C4-2B (cell line): ENCODE data around the gene SOS1.
A peak's percentile ranks its signal among the peaks of the same experiment; 100 is the strongest.

ENCODE experiments used
- H3K27ac ChIP-seq: fragments of 450-650 bp; 2 replicates; pipeline ENCODE4 v1.5.1; 2017
- ZFX ChIP-seq: fragments of 450-650 bp; IDR thresholded peaks from 2 replicates; pipeline ENCODE4 v1.6.1; 2017
- TF ChIP-seq, protein P1 (sequence below): fragments of 450-650 bp; conservative IDR thresholded peaks from 2 replicates; pipeline ENCODE4 v1.5.1; 2017; ENCODE audit warnings: mild to moderate bottlenecking

Gene SOS1

DNA sequence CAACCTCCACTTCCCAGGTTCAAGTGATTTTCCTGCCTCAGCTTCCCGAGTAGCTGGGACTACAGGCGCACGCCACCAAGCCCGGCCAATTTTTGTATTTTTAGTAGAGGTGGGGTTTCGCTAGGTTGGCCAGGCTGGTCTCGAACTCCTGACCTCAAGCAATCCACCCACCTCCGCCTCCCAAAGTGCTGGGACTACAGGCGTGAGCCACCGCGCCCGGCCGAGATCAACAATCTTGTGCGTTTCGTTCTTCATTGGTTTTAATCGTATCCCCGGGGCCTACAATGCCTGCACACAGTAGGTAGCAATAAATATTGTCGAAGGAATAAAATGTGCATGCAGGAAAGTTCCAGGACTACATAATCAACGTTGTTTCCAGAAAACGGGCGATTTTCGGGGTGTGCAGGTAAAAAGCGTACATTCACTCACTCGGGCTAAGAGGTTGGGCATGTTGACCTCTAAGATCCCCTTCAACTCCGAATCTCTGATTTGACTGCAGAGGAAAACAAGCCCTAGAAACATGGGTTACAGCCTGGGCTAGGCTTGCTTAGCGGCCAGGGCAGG lies 2.7 kb upstream of the SOS1 start:
- peak overlapping the region; percentile 80 for H3K27ac ChIP-seq
- TF ChIP-seq, protein P1, sequence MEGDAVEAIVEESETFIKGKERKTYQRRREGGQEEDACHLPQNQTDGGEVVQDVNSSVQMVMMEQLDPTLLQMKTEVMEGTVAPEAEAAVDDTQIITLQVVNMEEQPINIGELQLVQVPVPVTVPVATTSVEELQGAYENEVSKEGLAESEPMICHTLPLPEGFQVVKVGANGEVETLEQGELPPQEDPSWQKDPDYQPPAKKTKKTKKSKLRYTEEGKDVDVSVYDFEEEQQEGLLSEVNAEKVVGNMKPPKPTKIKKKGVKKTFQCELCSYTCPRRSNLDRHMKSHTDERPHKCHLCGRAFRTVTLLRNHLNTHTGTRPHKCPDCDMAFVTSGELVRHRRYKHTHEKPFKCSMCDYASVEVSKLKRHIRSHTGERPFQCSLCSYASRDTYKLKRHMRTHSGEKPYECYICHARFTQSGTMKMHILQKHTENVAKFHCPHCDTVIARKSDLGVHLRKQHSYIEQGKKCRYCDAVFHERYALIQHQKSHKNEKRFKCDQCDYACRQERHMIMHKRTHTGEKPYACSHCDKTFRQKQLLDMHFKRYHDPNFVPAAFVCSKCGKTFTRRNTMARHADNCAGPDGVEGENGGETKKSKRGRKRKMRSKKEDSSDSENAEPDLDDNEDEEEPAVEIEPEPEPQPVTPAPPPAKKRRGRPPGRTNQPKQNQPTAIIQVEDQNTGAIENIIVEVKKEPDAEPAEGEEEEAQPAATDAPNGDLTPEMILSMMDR: no peak
- no peak for TF ChIP-seq ZFX

DNA sequence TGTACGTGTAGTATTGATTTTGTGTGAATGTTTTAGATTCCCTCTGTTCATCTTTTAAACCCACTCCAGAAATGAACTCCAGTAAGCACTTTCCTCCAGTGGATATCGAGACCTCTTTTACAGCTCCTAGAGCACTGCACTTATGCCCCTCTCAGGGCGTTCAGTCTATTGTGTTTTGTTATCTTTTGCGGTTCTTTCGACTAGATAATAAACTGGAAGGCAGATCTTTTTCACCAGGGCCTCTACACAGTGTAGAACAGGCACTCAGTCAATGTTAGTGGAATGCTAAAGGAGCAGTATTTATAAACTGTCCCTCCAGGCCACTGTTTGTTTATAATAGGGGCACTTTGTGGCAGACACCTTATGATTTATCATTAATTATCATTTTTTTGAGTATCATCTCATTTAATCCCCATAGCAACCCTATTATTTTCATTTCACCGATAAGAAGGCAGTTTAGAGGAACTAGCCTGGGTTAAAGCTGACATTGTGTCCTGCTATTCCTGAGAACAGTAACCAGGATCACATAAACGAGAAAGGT lies 742 bp upstream of the SOS1 start:
- TF ChIP-seq, protein P1: no peak
- no peak for TF ChIP-seq ZFX
- H3K27ac ChIP-seq: peak overlapping the region; percentile 91

DNA sequence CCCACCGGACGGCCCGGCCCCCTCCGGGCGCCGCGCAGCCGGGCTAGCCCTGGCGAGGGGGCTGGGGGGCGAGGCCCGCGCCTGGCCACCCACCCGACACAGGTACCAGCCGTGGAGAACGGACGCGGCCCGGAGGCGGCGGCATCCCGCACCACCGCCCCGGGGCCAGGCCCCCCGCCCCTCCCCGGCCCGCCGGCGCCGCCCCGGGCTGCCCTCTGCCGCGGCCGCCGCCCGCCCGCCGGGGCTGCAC lies 405 bp downstream of the SOS1 start:
- TF ChIP-seq, protein P1: peak; percentile 23
- peak; percentile 57 for TF ChIP-seq ZFX
- peak overlapping the region; percentile 91 for H3K27ac ChIP-seq

DNA sequence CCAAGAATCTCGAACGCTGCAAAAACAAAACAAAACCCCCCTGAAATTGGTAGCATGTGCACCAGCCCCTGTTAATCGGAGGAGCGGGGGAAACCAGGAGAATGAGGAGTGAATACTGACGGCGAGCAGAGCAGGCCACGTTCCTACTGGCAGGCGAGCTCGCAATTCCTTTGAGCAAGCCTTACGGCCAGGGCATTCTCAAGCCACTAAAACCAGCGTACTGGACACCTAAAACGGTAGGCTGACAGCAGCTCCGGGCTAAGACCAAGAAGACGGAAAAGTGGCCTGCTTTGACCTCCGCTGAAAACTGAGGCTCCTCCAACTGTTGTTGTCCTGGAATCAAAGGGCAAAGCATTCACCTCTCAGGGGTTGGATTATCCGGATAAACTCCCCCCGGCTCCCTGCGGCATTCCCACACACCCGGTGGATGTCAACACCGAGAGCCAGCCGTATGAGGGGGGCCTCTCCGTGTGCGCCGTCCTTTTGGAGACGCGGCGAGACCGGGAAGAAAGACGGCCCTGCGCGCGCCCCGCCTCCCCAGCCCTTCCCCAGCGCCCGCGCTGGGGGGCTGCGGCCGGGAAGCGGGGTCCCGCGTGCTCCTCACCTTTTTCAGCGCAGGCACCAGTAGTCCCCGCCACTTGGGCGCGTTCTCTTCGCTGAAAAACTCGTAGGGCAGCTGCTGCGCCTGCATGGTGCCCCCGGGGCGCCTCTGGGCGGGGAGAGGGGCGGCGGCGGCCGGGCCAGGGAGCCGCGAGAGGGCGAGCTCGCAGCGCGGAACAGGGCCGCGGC lies 925 bp downstream of the SOS1 start:
- H3K27ac ChIP-seq: peak overlapping the region; percentile 91
- no peak for TF ChIP-seq ZFX
- TF ChIP-seq, protein P1: peak; percentile 43

DNA sequence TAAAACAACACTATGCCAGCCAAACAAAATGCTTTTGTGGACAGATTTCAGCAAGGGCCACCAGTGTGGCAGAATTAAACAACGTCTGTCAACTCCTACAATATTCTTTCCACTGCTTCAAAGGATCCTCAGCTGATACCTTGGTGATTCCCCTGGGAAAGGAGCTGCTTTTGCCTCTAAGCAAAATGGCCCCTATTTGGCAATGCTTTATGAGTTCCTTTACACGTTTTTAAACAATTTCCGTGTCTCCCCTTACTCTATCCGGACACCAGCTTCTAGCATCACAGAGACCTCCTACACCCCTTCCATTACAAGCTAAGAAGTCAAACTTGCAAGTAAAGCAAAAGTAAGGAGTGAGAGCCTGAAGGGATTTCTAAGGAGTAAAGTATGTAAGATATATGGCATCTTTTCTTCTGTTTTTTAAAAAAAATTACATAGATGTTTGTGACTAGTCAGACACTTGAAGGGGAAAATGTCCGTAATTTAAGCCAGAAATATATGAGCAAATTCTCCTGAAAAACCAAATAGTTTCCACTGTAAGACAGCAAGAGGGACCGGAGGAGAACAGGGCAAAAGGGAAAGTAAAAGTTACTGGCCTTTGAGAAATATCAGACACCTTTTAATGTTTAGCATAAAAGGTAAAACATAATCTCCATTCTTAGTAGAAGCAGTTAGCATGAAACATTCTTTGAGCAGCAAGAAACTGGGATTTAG lies 1.9 kb downstream of the SOS1 start:
- H3K27ac ChIP-seq: no peak overlapping the region
- TF ChIP-seq ZFX: no peak
- TF ChIP-seq, protein P1: no peak

DNA sequence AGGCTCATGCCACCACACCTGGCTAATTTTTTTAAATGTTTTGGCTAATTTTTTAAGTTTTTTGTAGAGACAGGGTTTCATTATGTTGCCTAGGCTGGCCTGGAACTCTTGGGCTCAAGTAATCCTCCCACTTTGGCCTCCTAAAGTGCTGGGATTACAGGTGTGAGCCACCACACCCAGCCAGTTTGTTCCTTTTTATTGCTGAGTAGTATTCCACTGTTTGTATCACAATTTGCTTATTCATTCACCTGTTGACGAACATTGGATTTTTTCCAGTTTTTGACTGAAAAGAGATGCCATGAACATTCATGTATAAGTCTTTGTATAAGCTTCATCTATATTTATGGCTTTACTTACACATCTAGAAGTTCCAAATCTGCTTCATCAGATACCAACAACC lies 5.3 kb downstream of the SOS1 start:
- no peak overlapping the region for H3K27ac ChIP-seq
- TF ChIP-seq ZFX: no peak
- TF ChIP-seq, protein P1: no peak

DNA sequence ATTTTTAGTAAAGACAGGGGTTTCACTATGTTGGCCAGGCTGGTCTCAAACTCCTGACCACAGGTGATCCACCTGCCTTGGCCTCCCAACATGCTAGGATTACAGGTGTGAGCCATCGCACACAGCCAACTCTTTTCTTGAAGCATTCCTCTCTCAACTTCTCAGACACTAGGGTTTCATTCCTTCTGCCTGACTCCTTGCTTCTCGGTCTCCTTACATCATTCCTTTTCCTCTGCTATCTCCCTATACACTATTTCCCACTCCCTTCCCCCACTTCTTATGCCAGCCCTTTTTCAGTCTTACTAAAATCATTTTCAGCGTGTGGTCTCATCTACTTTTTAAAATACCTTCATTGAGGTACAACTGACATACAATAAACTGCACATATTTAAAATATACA lies 6.1 kb downstream of the SOS1 start:
- H3K27ac ChIP-seq: no peak overlapping the region
- TF ChIP-seq ZFX: no peak
- TF ChIP-seq, protein P1: no peak
